NCI-H146 treated with DMSO at 0.1 percent for 48 hours (cell line): ENCODE results near the gene MAPK9.
"Not testable (repeated sequence)": the region's sequence is repeated elsewhere in the genome, so short reads cannot be mapped to it uniquely, and the experiment has no call there.

Experiments used
- DNase-seq: peaks from one replicate; lab custom pipeline; 2025; ENCODE audit not compliant: unreplicated experiment; lab: John Stamatoyannopoulos, UW

Gene MAPK9

DNA sequence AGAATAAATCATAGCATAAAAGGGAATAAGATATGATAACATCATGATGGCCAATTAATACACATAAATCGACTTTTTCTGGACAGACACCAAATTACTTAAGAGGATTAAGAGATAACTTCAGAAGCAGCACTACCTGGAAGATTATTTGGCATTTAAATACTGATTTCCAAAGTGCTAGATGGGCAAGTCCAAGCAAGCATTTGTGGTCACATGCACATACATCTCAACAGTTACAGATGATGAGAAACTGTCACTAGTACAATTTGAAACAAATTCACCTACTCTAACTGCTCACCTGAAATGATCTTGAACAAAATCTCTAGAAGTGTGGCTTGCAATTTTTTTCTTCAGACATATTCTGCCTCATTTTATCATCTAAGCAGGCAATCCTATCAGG is 56.0 kb downstream of the MAPK9 start:
- DNase-seq: no peak

DNA sequence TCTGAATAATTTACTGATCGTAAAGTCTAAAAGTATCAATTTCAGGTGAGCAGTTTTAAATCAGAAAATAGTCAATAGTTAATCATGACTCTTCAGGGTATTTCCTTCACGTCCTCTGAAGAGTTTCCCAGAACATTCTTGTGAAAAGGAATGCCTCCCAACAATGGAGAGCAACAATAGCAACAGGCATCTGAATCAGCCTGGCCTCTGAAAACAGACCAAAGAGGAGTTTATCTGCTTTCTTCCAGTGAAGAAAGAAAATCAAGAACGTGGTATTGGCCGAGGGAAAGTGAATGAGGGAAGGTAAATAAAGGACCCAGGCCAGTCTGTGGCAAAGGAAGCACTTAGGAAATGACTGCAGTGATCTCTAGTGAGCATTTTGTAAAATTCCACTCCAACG is 56.8 kb downstream of the MAPK9 start:
- no peak for DNase-seq

DNA sequence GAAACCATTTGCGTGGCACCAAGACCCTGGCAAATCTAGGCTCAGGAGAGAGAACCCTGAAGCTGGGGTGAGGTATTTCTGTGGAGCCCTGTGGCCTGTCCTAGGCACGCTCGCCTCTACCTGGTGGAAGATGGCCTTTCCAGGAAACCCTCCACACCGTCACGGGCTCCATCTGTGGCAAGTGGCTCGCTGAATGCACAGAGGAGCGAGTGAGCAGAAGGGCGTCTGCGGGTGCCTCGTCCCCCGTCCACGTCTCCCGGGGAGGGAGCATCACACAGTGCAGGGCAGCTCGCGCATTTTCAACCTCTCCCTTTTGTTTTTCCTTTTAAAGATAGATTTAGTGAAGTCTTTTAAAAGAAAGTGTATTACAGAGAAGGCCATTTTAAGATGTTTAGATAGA is 57.6 kb downstream of the MAPK9 start:
- no peak for DNase-seq

DNA sequence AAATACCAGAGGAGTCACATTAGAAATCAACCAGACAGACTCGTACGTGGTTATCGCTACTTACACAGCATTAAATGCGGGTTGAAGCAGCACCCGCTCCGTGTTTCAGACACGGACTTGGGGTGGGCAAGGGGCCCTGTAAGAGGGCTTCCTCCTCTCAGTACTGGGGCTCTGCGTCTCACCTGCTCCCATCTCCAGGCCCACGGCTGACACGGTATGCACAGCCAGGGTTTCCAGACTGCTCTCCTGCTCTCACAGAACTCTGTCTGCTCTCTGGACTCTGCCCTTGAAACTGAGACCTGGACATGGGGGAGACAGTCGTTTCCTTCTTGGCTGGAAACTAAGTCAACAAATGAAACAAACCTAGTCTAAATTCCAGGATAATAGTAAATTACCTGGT is 58.2 kb downstream of the MAPK9 start:
- DNase-seq: no peak

DNA sequence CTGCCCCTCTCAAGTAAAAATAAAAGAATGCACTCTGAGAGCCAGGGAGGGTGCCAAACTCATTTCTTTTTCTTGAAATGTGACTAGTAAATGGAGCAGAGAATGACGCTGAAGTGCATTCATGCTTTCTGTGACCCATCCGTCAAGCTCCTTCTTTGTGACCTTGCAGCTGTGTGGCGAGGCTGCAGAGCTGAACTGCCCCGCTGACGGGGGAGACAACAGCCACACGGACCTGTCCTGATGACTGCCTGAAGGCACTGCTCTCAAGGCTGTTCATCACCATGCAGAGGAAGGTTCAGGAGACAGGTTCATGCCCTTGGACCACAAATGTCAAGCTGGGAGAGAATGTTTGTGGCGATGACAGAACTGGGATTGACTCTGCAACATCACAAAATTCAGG is 61.9 kb downstream of the MAPK9 start:
- DNase-seq: no peak

DNA sequence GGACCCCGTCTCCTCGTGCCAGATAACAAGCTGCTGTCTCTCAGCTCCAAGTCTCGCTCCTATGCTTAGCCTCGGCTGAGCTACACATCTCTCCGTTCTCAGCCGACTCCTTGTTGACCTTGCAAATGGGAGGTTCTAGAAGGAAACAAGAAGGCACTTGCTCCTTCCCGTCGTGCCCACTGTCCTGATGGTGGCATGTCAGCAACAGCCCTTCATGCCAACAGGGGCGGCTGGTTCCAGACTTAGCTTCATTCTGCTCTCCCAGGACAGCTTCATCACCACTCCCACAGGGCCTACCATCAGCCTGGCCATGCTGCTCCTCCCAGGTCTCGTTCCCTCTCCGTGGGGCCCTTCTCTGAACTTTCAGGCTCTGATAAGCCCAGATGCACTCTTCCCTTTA is 69.8 kb downstream of the MAPK9 start:
- DNase-seq: no peak

DNA sequence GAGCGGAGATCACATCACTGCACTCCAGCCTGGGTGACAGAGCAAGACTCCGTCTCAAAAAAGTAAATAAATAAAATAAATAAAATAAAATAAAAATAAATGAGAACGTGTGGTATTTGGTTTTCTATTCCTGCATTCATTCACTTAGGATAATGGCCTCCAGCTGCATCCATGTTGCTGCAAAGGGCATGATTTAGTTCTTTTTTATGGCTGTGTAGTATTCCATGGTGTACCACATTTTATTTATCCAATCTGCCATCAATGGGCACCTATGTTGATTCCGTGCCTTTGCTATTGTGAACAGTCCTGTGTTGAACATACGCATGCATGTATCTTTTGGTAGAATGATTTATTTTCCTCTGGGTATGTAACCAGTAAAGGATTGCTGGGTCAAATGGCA is 74.1 kb downstream of the MAPK9 start:
- no peak for DNase-seq

DNA sequence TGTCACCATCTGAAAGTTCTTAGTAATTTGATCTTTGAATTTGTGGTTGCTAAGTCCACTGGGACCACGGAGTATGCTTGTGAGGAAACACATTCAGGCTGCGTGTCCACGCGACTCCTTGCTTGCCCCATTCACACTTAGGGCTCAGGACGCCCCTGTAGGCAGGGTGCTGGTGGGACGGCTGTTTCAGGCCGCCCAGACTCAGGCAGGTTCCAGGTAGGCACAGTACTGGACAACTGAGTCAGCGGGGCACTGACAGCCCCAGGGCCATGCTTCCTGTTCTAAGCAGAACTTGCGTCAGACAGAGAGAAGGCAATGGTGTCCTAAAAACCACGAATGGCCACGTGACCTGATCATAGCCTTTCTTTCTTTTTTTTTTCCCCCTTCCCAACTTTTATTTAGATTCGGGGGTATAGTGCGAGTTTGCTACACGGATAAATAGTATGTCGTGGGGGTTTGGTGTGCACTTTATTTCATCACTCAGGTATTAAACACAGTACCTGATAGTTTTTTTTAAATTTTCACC is 75.2 kb downstream of the MAPK9 start:
- DNase-seq: no peak

DNA sequence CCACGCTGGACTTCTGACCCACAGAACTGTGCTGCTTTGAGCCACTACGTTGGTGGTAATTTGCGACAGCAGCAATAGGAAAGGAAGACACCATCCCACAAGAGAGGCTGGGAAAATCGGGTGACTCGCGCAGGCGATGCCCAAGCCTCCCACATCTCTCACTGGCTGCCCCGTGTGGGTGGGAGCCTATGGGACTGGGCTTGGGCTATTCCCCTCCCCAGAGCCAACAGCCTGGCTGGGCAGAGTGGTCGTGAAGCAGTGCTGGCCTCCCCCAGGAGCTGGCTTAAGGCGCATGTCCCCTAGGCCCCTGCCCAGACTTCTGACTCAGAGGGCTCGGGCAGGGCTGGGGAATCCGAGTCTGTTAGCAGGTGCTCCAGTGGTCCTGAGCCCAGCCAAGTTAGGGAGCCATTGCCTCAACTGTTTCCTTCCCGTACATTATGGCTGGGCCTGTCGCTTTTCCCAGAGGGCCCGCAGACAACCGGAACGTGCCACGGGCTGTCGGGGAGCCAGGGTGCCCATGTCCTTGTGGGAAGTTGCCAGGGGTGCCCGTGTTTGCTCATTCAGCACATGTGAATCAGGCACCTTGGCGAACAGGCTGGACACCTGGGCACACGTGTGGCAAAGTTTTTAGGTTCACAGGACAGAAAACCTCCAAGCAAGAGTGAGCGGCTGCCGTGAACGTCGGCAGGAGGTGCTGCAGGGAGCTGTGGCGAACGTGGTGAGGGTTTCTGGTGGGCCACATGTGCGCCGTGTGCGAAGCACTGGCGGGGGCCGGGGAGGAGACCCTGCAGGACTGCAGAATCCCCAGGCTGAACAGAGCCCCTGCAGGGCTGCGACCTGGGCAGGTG is 75.9 kb downstream of the MAPK9 start:
- no peak for DNase-seq

DNA sequence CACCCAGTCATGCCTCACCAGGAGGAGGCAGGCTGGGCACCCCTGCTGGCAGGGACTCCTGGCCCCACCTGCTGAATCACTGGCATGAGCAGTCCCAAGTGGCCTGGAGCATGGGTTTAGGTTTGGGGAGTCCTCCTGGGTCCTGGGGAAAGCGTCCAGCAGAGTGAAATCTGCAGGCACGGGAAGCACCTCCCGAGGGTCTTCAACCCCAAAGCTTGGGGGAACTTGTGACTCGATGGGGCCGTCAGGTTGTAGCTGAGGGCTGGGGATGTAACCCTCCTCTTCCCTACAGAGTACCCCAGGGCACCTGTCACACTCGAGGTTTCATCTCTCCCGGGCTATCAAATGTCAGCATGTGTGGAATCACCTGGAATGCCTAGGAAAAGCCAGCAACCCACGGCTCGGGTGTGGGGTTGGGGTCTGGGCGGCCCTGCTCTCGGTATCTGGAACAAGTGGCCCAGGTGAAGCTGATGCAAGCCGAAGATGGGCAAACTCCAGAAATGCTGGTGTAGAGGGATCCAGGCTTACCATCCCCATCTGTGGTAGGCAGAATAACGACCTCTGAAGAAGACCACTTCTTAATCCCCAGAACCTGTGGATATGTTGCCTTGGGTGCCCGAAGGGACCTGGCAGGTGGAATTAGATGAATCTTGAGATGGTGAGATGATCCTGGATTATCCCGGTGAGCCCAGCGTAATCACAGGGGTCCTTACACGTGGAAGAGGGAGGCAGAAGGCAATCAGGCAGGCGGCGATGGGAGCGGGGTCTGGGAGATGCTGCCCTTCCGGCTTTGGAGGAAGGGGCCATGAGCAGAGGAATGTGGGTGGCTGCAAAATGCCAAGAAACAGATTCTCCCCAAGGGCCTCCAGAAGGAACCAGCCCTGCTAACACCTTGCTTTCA is 76.8 kb downstream of the MAPK9 start:
- DNase-seq: no peak

DNA sequence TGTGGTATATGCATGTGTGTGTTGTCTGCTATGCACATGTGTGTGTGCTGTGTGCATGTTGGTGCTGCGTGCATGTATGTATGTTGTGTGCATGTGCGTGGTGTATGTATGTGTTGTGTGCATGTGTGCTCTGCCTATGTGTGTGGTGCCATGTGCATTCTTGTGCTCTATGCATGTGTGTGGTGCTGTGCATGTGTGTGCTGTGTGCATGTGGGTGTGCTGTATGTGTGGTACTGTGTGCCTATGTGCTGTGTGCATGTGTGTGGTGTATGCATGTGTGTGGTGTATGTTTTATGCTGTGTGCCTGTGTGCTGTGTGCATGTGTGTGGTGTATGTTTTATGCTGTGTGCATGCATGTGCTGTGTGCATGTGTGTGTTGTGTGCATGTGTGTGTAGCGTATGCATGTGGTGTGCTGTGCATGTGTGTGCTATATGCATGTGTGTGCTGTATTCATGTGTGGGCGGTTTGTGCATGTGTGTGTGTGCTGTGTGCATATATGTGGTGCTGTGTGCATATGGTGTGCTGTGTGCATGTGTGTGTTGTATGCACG is 78.2 kb downstream of the MAPK9 start:
- DNase-seq: no peak

DNA sequence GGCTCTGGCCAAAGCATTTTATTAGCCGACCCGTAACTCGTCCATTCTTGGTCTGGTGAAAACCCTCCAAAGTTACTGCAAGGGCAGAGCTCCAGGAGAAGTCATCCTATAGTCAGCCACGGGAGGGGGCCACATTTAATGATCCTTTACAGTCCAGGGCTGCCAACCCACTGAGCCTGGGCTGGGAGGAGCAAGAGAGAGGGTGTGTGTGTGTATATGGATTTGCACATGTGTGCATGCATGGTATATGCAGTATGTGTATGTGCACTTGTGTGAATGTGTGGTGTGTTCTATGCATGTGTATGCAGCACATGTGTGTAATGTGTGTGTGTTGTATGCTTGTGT is 78.7 kb downstream of the MAPK9 start:
- no peak for DNase-seq

DNA sequence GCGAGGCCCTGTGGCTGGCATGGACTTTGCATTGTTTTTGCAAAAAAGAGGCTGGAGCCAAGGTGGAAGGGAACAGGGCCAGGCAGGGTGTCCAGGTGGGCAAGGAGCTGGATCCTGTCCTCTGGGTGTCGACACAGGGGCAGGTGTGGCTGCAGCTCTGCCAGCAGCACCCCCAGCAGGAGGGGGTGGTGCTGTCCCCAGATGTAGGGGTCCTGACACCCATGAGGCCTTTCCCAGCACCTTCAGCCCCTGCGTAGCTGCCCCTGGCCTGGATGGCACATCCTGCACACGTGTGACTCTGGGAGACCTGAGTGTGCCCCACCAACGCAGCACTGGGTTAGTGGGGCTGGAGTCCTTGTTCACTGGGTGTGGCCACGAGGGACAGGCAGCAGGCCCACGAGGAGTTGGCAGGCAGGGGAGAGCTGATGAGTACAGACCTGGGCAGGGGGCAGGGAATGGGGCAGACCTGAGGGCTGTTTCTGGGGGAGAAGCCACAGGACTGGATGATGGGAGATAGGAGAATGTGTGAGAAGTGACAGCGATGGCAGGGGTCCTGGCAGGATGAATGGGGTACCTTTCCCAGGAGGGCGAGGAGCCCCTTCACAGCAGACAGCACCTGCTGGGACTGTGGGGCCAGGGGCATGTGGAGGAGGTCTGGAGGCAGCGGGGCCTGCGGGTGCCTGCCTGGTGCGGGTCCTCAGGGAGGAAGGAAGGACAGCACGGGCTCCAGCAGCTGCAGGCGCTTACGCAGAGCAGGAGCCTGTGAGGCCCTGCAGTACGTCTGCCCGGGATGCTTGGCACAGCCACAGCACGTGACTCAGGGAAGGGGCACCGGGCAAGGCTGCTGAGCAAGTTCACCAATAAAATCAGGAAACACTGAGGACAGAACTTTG is 79.3 kb downstream of the MAPK9 start:
- DNase-seq: no peak

DNA sequence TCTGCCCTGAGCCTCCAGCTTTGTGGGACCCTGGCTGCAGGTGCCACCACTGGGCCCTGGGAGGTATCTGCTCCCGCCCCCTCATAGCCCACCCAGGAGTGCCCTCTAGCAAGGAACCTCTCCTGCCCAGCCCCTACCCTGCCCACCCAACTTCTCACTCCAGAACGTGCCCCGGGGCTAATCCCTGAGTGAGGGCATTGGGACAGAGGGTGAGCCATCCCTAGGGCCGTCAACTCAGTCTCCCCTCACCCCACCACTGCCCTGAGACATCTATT is 80.2 kb downstream of the MAPK9 start:
- DNase-seq: no peak

DNA sequence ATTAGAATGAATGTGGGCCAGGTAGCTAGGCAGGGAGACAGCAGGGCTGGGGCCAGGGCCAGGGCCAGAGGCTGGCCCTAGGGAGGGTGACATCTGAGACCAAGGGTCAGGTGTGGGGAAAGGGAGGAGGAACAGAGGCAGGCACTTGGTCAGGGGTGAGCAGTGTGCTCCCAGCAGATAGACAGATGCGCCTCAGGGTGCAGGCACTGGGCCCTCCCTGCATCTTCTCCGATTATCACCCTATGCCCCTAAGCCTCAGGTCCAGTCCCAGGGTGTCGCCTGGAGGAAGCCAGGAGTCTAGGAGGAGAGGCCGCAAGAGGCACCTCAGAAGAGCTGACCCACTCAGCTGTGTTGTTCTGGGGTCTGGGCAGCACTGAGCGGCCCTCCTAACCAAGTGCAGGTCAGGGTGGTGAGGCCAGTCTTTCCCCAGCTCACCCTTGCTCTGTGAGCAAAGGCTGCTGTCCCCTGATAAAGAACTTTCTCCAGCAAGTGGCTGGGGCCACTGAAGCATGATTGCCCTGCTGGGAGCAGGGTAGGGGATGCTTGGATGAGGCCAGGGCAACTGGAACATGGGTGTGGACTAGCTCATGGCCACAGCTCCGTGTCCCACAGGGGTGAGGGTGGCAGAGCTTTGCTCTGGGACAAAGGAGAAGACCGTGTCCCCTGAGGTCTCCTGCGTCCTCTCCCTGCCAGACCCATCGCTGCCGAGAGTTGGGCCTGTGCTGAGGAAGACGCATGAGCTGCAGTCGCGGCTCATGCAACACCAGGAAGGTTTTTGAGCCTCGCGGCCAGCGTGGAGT is 80.7 kb downstream of the MAPK9 start:
- no peak for DNase-seq

DNA sequence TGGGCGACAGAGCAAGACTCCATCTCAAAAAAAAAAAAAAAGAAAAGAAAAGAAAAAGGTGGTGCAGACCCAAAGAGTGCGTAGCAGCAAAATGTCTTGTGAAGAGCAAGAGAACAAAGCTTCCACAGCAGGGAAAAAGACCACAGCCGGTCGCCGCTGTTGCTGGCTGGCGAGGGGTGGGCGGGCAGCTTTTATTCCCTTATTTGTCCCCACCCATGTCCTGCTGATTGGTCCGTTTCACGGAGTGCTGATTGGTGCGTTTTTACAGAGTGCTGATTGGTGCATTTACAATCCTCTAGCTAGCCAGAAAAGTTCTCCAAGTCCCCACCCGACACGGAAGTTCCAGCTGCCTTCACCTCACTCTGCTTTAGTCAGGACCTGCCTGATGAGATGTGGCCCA is 81.8 kb downstream of the MAPK9 start:
- DNase-seq: not testable (repeated sequence)

DNA sequence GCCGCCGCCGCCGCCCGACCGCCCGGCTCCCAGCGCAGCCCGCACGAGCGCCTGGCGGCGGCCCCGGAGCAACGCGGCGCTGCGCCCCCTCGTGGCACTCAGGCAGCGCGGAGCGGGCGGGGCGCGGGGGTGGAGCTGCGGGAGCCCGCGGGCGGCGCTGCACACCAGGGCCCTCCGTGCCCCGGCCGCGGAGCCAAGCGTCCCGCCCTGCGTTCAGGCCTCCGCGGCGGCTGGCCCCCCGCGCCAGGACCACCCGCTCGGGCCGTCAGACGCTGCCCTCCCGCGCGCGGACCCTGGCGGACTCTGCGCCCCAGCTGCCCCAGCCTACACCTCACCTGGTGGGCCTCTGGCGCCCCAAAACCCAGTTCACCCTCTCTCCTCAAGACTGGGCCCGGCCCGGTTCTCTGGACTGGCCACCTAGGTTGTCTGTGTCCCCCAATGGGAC is 82.7 kb downstream of the MAPK9 start, which contains the start of gene RASGEF1C:
Gene RASGEF1C, minus strand, starts transcription at position 75 of the 445 bp plus-strand sequence. CDS start 71,159 bp downstream, outside the sequence.
- no peak for DNase-seq

DNA sequence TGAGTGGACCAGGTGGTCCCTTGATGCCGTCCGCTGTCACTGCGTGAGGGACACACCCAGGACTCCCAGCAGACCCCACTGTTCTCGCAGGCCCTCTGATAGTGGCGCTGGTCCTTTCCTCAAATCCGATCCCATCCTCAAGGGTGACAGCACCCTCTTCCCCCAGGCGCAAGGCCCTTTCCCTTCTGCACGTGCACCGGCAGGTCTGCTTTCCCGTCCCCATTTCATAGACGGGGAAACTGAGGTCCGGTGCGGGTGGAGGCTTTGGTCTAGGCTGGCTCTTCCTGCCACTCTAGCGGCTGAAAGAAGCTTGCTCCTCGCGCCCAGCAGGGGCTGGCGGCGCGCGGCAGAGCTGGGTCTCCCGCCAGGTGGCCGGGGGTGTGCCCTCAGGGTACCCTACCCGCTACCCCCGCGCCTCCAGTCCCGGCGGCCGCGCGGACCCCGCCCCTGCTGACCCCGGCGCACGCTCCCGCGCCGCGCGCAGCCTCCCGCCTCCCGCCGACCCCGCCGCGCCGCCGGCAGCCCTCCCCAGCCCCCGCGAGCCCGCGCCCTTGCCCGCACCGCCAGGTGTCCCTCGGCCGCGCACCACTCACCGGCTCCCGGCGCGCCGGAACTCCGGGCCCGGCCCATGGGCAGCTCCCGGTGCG is 83.3 kb downstream of the MAPK9 start:
- no peak for DNase-seq

DNA sequence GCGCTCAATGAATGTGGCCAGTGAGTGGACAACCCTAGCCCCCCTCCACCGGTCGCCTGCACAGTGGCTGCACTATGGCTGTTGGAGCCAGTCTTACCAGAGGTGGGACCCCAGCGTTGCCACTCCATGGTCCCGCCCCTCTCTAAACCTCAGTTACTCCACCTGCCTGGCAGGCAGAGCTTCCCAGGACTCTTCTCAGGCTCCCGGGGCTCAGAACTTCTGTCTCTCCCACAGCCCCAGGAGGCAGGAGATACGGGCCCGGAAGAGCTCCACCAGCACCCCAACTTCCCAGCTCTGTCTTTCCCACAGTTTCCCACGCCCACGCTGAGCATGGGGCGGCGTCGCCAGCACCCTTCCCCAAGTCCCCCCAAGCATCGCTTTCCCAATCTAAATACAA is 83.8 kb downstream of the MAPK9 start:
- no peak for DNase-seq

DNA sequence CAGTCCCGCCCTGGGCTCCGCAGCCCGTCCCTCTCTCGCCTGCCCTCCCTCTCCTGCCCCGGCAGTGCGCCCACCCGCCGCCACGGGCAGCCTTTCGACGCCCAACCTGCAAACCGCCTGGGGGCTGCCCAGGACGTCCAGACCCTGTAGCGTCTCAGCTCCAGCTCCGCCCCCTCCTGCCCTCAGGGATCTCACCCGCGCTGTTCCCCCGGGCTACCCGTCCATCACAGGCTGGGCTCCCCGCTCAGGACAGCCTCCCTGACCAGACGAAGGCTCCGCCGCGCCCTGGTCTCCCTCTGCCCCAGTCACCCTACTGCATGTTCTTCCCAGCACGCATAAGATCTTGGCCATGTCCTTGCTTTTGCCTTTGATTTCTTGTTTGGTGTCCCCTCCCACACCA is 84.3 kb downstream of the MAPK9 start:
- DNase-seq: no peak
